ENCODE data around the gene CDT1.

CDT1 gene

DNA sequence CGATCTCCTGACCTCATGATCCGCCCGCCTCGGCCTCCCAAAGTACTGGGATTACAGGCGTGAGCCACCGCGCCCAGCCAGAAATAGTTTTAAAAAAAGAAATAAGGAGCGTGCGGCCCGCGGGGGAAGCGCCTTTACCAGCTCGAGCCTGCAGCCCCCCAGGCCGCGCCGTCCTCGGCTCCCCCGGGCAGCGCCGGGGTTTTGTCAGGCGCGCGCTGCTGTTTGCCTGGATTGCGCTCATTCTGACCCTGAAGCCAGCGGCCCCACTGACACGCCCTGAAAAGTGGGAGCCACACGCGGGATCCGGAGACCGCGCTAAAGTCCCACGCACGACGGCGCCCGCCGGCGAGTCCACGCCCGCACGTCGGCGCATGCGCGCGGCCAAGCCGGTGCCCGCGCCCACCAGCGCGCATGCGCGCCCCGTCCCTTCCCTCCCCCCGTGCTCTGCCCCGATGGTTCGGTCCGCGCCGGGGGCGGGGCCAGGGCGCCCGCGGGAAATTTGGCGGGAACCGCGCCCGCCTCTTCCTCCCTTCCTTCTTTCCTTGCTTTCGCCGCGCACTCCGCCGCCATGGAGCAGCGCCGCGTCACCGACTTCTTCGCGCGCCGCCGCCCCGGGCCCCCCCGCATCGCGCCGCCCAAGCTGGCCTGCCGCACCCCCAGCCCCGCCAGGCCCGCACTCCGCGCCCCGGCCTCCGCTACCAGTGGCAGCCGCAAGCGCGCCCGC lies at the start of gene CDT1:
Gene CDT1, plus strand, starts transcription at position 526 of the 724 bp plus-strand sequence. Its CDS starts 43 bp downstream, at position 569.
- peak; percentile 77 to 79 for DNase-seq (ENCODE audit: low read depth in 2 of 2)

GRCh38 chr16:88754109-88754911 lies 49.3 kb upstream of the CDT1 start:
- no peak for DNase-seq (ENCODE audit: low read depth in 2 of 2)

- DNase-seq (ENCODE audit: low read depth in 2 of 2), result no peak
These were observed 48.5 kb upstream of the CDT1 start for GRCh38 chr16:88754912-88755744.

GRCh38 chr16:88755745-88756443 lies 47.7 kb upstream of the CDT1 start:
- no peak for DNase-seq (ENCODE audit: low read depth in 2 of 2)

DNA sequence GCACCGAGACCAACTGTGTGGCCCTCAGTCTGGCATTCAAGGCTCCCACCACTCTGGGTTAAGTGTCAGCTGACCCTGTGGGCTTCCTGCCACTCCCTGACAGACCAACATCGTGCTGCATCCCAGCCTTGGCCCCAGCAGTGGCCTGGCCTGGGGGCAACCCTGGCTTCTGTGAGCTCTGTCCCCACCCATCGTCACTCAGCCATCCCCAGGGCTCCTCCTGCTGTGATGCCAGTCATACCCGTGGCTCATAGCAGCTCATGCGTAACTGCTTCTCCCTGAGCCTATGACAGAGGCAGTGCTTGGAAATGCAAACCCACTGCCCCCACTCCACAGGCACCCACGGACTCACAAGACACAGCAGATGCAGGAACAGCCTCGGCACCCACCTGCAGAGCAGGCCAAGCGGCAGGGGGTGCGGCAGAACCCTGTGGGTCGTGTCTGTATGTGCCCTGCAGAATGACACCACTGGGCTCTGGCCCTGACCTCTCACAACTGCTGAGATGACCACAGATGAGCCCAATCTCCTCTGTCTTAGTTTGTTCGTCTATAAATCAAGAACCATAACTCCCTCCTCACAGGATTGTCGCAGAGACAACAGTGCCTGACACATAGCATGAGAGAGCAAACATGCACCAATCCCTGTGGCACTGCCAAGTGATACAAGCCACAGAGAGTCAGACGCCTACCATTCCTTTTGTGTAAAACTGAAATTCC lies 45.2 kb upstream of the CDT1 start:
- no peak for DNase-seq (ENCODE audit: low read depth in 2 of 2)

DNA sequence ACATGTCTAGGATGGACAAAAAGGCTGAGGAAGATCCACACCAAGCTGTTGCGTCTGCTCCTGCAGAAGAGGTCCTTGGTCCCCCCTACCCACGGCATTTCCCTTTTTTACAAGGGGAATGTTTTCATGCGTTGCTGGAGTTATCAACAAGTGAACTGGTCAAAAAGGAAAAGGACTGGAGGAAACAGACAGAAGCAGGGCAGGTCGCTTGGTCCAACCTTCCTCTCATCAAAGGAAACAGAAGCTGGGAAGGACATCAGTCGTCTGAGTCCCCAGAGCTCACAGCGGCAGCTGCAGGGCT lies 44.7 kb upstream of the CDT1 start:
- no peak for DNase-seq (ENCODE audit: low read depth in 2 of 2)

DNA sequence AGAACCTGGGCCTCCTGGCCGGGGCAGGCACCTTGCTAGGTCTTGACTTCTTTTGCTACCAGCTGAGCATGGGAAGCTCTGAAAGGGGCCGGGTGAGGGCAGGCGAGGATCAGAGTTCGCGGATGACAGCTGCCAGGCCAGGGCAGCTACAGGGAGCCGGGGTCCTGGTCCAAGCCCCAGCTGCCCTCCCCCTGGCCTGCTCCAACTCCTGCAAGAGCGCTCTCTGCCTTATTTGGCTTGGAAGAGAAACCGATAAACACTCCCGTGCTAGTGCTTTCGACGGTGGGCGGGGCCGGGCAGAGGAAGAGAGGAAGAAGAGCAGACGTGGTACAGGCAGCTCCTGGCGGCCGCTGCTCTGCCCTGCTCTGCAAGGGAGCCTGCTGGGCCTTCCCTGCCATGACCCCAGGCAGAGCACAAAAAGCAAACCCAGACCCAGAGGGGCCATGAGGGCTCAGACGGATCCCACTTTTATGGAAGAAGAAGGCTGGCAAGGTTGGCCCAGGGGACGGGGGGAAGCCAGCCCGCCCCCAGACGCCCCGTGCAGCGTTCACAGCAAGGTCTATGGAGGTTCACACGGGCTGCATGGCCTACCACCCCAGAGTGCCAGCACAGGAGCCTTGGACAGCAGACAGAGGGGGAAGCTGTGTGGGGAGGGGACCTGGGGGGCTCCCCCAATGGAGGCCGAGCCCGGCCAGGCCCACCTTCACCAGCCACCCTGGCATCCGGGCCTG lies 44.2 kb upstream of the CDT1 start:
- no peak for DNase-seq (ENCODE audit: low read depth in 2 of 2)

DNA sequence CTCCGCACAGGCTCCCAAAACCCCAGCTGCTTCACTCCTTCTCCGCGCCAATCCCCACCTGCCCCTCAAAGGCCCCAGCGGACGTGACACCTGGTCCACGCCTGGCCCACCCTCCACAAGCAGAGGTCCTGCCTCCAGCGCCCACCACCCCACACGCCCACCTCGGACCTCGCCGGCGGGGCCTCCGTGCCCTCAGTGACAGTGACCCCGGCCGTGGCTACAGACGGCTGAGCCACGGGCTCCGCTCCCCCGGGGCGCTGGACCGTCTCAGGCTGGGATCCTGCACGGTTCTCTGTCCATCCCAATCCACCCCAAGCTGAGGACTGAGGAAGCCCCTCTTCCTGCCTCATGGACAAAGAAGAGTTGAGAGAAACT lies 43.6 kb upstream of the CDT1 start:
- no peak for DNase-seq (ENCODE audit: low read depth in 2 of 2)

DNA sequence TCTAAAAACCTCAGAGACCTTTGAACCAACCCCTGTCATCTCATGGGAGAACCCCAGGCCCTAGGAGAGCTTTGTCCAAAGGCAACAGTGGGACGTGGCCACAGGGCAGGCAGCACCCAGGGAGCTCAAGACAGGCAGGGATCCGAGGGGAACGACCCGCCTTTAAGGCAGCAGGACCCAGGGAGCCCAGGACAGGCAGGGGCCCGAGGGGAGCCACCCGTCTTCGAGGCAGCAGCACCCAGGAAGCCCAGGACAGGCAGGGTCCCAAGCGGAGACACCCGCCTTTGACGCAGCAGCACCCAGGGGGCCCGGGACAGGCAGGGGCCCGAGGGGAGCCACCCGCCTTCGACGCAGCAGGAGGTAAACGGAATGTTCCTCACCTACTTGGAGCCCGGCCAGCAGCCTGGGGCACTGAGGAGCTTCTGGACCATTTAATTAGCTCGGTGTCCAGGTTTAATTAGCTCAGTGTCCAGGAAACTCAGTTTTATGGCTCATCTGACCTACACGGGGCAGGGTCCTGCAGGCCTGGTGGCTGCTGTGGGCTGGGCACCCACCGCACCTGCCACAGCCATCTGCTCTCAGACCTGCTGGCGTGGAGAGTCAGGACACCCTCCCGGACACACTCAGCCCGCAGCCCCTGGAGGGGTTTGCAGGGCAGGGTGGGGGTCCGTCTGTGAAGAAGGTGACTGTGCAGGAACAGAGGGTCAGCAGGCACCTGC lies 43.0 kb upstream of the CDT1 start:
- no peak for DNase-seq (ENCODE audit: low read depth in 2 of 2)

GRCh38 chr16:88761143-88761534 lies 42.5 kb upstream of the CDT1 start:
- DNase-seq (ENCODE audit: low read depth in 2 of 2), result no peak

DNA sequence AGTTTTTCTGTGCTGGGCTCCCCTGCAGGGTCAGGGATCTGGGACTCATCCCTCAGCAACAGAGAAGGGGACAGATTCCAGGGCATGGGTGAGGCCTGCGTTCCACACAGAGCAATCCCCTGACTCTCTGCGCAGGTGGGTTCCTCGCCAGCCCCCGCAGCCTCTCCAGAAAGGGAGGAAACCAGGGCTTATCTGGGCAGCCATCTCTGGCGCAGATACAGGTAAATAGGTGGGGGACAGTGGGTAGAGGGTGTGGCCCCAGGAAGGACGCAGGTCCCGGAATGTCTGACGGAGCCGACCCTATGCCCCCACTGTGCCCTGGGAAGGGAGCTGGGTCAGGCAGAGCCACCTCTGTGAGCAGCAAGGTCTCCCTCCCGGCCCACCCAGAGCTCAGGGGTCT lies 41.8 kb upstream of the CDT1 start:
- DNase-seq (ENCODE audit: low read depth in 2 of 2), result no peak

DNA sequence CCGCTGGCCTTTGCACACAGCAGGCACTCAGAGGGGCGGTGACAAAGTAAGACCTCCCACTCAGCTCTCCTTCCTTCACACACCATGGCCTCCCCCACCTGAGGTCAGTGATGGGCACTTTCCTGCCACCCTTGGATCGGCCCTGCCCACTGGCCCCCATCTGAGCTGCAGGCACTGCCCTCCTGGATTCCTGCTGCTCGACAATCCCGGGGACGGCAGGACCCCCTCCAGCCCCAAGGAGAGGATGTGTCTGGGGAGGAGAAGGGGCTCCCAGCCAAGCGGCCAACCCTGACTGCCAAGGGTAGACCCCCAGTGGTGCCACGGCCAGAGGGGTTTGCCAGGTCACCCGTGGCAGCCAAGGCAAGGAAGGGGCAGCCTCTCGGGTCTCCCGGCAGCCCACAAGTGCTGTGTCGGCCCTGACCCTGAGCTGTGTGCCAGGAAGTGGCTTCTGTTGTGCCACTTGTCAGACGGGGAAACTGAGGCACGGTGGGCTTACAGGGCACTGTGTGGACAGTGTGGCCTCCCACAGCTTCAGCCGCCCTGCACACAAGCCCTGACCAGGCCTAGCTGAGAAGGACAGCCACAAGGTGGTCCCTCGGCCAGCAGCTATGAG lies 41.2 kb upstream of the CDT1 start:
- no peak for DNase-seq (ENCODE audit: low read depth in 2 of 2)

DNA sequence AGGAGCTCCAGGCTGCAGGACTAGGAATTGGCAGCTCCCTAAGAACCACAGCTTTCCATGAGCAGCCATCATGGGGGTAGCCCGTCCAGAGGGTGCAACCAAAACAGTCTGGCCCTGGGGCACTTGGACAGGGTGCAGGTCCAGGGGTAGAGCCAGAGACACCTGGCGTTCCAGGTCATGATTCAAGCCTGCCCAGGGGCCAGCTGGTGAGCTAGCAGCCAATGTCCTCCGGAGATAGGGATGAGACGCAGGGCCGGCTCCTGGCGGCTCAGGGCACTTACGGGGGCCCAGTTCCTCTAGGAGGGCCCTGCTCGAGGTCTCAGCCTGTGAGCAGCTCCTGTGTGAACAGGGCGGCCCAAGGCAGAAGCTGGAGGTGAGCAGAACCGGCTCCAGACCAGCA lies 40.6 kb upstream of the CDT1 start:
- DNase-seq (ENCODE audit: low read depth in 2 of 2), result no peak

DNA sequence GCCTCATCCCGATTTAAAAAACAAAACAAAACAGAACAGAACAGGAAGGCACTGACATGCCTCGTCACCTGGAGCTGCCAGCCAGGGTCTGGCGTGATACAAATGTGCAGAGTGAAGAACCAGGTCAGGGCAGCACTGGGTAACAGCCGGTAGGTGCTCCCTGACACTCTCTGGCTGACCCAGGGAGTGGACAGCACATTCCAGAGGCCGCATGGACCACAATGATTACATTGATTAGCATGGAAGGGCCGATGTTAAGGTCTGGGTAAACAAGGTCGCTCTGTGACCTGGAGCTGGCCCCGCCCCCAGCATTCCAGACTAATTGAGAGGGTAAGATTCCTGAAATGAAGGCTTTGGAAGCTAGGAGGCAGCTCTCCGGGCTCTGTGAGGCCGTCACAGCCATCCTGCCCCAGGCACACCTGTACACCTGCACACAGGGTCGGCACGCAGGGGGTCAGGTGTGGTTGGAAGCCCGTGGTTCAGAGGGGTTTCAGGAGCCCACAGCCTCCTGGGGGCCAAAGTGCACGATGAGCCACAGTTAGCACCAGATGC lies 40.0 kb upstream of the CDT1 start:
- DNase-seq (ENCODE audit: low read depth in 2 of 2), result no peak

DNA sequence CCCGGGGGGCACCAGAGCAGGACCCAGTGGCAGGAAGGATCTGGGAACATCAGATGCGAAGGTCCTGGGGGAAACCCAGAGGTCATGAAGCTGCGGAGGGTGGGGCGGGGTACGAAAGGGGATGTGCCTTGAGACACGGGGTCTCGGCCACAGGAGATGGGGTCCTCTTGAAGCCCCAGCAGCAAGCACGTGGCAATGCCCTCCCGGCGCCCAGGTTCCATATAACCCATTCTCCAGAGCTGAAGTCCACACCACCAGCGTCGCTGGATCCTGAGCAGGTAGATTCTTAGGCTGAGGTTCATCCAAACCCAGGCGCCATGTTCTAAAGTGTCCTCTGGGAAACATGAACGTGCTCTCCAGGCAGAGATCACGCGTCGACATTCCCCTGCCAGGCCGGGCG lies 39.5 kb upstream of the CDT1 start:
- no peak for DNase-seq (ENCODE audit: low read depth in 2 of 2)

GRCh38 chr16:88764913-88765349 lies 38.7 kb upstream of the CDT1 start:
- no peak for DNase-seq (ENCODE audit: low read depth in 2 of 2)

GRCh38 chr16:88766975-88767374 lies 36.6 kb upstream of the CDT1 start:
- DNase-seq (ENCODE audit: low read depth in 2 of 2), result no peak

DNA sequence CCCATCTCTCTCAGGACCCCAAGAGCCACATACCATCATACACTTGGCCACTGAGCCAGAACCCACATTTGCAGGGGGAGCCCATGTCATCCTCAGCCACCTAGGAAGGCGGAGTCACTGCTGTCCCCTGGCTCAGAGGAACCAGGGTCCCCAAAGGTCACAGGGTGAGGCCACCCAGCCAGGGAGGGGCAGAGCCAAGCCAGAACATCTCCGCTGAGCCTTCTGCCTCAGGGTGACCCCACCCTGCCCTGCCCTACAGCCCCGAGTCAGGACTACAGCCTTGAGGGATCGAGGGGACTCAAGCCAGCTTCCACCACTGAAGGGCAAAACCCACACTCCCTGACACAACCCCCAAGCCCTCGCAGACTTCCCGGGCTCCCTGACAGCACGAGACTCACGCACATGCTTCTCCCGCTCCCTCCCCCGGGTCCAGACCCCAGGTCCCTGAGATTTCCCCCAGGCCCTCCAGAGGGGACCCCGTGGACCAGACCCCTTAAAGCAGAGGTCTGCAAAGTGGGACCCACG lies 36.0 kb upstream of the CDT1 start:
- no peak for DNase-seq (ENCODE audit: low read depth in 2 of 2)

Measured in stimulated activated CD4-positive, alpha-beta T cell treated with anti-CD3 and anti-CD28 coated beads, Interleukin-12 subunit alpha, Interleukin-12 subunit beta, amount 100 ng/mL, for 24 hours (primary cell).